ENCODE data around the gene NMUR1.

Gene NMUR1

DNA sequence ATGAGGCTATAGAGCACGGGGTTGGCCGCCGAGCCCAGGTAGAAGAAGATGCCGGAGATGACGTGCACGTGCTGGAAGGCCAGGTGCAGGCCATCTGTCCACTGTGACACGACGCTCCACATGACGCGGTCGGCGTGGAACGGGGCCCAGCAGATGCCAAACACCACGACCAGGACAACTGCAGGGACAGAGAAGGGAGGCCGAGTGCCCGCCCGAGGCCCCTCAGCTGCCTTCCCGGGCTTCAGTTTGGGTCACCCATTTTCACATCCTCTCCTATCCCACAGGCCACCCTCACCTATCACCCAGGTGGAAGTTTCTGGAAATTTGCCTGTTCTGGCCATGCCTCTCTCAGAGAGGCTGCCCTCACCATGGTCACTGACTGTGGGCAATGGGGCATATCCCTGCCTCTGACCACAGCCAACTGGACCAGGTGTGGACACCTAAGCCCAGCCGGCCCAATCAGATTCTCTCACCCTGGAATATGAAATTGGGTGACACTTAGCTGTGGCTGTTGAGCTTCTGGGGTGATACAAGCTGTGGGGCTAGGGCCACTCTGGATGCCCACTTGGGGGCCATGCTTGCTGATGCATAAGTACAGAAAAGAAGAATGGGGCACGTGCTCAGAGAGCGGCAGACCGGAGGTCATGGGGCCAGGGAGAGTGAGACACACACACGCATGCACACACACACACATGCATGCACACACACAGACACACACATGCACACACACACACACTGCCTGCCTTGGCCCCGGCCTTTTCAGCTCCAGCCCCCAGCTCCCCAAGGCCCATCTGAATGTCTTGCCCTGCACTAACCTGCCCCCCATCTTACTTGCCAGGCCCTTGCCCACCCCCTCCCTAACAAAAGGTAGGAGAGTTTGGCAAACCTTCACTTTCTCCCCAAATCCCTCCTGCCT is 4.7 kb downstream of the NMUR1 start:
- DNase-seq (ENCODE audit: low read depth): no peak

DNA sequence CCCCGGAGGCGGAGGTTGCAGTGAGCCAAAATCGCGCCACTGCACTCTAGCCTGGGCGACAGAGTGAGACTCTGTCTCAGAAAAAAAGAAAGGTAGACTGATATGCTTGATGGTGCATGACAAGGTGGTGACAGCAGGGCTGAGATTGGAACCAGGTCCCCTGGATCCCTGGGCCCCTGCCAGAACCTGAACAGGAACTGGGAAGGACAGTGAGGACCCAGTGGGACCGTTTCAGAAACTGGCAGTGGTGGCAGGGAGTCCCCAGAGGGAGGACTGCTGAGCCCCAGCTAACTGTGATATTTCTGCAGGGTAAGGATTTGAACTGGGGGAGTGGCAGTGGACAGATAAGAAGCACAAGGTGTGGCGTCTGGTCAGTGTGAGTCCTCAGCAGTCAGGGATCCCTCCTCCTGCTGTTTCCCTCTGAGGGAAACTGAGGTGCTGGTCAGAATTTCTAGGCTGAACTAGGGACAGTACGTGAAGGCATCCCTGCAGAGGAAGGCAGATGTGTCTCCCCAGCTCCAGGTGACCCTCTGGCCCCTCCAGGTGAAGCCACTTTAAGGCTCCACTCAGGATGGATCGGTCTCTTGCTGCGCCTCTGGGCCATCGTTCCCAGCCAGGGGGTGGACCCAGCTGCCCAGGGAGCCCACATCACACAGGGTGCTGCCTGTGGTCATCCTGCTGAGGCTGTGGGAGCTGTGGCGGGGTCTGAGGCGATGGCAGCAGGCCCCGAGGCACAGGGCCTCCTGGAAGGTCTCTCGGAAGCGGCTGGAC is 5.6 kb downstream of the NMUR1 start:
- no peak for DNase-seq (ENCODE audit: low read depth)

GRCh38 chr2:231523451-231524285 is 6.6 kb downstream of the NMUR1 start:
- DNase-seq (ENCODE audit: low read depth): no peak

DNA sequence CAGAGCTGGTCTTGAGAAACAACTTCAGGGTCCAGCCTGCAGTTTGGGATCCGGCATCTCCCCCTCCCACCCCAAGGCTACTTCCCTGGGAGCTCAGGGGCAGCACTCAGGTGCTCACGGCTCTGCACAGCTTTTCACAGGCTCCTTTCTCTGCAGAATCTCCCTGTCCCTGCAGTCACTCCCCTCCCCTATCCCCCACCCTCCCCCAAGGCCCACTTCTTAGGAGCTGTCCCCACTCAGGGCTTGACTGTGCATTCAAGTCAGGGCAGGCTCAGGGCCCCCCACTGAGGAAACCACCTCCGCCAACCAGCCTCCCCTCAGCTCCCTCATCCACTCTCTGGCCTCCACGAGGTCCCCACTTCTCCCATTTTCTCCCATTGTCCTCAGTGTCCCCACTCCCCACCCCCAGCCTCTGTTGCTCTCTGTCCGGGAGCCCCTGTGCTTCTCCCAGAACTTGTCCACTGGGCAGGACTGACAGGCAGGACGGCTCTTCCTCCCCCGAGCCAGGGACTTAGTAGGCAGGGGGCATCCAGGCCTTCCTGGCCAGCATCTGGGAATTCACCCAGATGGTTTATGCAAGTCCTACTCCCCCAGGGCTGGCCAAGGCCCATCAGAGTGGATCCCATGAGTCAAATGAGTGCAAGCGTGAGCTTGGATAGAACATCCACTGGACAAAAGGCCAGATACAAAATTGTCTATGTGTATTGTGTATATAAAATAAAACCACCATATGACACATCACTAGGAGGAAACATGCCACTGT is 7.6 kb downstream of the NMUR1 start:
- DNase-seq (ENCODE audit: low read depth): no peak

- no peak for DNase-seq (ENCODE audit: low read depth)
Measured at GRCh38 chr2:231521443-231521842, 8.8 kb downstream of the NMUR1 start.

DNA sequence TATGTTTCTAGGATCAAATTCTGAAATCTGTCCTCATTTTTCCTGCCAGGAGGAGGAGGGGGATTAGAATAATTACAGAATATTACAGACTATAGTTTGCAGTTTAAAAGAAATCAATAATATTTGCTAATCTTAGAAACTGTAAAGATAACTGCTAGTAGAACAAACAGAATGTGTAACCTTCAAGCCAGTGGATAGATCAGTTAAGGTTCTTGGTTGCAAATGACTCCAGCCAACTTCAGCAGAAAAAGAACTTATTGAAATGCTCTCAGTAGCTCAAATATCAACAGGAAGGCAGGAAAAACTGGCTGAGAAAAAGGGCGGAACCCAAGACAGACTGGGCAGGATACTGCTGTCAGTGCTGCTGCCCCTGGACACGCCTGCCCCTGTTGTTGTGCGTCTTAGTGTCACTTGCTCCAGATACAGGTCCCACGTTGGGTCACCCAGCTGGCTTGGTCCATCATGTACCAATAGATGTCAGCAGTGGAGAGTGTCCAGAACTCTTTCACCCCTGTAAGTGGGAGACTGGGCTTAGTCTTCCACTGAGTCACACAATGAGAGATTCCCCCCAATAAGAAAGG is 10.2 kb downstream of the NMUR1 start:
- DNase-seq (ENCODE audit: low read depth): no peak

DNA sequence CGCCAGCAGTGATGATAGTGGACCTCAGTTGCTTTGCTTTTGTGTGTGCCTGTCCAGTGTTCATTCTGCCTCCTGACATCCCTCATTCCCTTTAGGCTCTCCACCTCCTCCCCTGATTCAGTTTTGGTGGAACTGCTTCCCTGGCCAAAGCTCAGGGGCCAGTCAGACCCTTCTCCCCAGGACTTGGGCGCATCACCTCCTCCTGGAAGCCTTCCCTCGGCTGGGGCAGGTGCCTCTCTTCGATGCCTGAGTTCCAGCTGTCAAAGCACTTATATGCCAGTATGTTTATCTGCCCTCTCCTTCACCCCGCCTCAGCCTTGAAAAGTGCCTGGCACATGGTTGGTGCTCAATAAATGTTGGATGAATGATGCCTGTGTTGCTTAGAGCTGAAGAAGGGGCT is 11.5 kb downstream of the NMUR1 start:
- no peak for DNase-seq (ENCODE audit: low read depth)

- no peak for DNase-seq (ENCODE audit: low read depth)
Measured at GRCh38 chr2:231515603-231516002, 14.6 kb downstream of the NMUR1 start.

GRCh38 chr2:231514951-231515297 is 15.3 kb downstream of the NMUR1 start:
- DNase-seq (ENCODE audit: low read depth): no peak

DNA sequence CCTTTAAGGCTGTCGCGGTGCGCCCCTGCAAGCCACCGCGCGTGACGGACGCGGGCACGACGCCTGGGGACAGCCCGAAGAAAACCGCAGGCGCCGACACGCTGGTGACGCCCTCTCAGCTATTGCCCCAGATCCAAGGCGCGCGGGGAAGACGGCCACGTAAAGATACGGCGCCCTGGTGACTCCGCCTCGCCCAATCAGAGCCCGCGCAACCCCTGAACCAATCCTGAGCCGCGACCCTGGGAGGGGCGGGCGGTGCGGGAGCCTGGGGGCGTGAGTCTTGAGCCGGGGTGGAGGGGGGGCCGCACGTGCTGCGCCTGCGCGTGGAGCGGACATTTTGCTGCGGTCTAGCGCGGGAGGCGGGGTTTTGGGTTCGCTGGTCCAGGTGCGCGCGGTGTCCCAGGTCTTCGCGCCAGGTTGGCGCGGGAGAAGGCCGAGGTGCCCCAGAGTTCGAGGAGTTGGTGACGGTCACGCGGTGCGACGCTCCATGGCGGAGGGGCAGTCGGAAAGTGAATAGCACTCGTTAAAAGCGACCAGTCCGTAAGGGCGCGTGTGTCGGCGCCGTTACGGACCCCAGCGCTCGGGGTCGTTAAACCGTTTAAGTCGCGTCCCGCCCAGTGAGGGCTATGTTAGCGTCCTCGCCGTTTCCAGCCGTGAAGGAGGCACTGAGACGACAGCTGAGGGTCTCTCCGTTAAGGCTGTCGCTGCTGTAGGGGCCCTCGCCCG is 15.9 kb downstream of the NMUR1 start:
- DNase-seq (ENCODE audit: low read depth): peak; percentile 90

- no peak for DNase-seq (ENCODE audit: low read depth)
Measured at GRCh38 chr2:231513746-231514224, 16.5 kb downstream of the NMUR1 start.

DNA sequence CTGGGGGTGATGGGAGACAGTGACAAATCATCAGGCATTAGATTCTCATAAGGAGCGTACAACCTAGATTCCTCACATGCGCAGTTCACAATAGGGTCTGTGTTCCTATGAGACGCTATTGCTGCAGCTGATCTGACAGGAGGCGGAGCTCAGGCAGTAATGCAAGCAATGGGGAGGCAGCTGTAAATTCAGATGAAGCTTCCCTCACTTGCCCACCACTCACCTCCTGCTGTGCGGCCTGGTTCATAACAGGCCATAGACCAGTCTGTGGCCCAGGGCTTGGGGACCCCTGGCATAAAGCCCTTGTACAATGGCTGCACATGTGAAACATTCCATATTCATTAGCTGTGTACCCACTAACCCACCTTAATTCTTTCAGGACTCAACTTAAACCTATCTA is 18.0 kb downstream of the NMUR1 start:
- DNase-seq (ENCODE audit: low read depth): no peak

- no peak for DNase-seq (ENCODE audit: low read depth)
Measured at GRCh38 chr2:231503766-231504165, 26.5 kb downstream of the NMUR1 start.

GRCh38 chr2:231502596-231502995 is 27.6 kb downstream of the NMUR1 start:
- no peak for DNase-seq (ENCODE audit: low read depth)

GRCh38 chr2:231497651-231498050 is 32.6 kb downstream of the NMUR1 start:
- DNase-seq (ENCODE audit: low read depth): no peak

- no peak for DNase-seq (ENCODE audit: low read depth)
Measured at GRCh38 chr2:231494669-231495068, 35.6 kb downstream of the NMUR1 start.

DNA sequence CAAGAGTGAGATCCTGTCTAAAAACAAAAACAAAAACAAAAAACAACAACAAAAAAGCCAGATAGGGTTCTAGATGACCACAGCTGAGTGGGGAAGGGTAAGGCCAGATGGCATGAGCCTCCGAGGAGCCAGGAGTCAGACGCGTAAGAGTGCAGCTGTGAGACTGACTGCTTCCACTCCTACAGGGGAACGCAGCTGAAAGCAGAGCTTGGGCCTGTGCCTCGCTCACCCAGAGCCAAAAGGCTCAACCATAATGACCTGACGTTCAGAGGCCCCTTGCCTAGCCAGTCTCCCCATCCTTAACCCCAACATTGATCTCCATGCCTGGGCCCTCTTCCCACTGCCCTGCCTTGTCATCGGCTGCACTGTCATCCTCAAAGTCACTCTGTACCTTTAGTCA is 39.4 kb downstream of the NMUR1 start:
- DNase-seq (ENCODE audit: low read depth): no peak

DNA sequence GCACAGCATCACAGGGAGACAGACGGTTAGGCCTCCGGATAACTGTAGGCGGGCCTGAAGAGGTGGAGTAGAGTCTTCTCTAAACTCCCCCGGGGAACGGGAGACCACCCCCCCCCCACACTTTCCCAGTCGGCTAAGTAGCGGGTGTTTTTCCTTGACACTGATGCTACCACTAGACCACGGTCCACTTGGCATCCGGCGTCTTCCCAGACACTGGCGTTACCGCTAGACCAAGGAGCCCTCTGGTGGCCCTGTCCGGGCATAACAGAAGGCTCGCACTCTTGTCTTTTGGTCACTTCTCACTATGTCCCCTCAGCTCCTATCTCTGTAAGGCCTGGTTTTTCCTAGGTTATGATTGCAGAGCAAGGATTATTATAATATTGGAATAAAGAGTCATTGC is 40.3 kb downstream of the NMUR1 start:
- no peak for DNase-seq (ENCODE audit: low read depth)

GRCh38 chr2:231488331-231488730 is 41.9 kb downstream of the NMUR1 start:
- no peak for DNase-seq (ENCODE audit: low read depth)

DNA sequence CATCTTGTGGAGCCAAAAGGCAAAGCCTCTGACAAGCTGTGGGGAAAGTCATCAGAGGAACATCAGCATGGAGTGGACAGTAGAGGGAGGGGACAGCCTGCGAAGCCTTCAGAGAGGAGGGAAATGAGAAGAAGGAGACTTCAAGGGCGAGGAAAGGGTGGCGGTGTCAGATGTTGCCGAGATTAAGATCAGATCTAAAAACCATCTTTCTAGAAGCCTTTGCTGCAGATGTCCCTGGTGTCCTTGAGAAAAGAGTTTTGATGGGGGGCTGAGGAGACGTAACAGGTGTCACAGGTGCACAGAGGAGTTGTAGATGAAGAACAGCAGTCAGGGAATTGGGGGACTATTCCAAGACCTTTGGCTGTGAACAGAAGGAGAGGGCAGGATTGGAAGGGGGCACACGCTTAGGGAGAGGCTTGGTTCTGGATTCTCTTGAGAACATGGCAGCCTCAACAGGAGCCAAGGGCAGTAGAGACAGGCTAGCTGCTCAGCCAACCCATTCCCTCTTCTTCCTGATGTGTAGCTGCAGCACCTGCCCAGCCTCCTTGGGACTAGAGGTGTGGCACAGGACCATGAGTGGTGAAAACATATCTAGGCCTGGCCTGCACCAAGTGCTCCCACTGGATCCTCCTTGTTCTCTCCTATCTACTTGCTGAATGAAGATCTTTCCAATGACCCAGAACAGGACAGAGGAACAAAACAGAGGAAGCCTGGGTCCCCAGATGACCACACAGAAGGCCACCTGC is 43.2 kb downstream of the NMUR1 start:
- DNase-seq (ENCODE audit: low read depth): no peak

All from stimulated activated CD8-positive, alpha-beta memory T cell treated with anti-CD3 and anti-CD28 coated beads, Interleukin-15, amount 100 ng/mL, for 24 hours (primary cell).